ENCODE data around the gene PRSS27.
"Not testable (repeated sequence)": the region's sequence is repeated elsewhere in the genome, so short reads cannot be mapped to it uniquely, and the experiment has no call there.

The PRSS27 gene

DNA sequence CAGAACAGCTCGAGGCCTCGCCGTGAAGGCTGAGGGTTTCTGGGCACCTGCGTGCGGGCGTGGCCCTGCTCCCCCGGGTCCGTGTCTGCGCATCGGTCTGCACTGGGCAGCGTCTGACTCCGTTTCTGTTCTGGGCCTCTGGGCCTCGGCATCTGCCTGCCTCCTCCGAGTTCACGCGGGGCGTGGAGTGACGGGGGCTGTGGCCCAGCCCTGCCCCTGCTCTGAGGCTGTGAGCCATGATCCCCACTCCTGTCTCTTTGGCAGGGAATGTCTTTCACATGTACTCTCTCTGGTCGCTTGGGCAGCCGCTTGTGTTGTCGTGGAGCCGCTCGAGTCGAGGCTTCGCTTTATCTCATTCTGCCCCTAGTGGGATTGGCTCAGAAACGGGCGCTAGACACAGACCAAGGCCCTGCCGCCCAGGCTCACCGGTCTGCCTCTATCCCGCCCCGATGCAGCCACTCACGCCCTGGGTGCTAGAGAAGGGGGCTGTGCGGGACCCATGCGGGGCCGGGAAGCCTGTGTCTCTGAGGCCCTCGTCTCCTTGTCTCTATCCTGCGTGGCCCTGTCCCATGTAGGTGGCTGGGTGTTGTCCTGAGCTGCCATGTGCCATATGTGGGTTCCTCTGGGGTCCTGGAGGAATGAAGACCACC is 23.3 kb downstream of the PRSS27 start:
- DNase-seq (ENCODE audit: low read depth): not testable (repeated sequence)

DNA sequence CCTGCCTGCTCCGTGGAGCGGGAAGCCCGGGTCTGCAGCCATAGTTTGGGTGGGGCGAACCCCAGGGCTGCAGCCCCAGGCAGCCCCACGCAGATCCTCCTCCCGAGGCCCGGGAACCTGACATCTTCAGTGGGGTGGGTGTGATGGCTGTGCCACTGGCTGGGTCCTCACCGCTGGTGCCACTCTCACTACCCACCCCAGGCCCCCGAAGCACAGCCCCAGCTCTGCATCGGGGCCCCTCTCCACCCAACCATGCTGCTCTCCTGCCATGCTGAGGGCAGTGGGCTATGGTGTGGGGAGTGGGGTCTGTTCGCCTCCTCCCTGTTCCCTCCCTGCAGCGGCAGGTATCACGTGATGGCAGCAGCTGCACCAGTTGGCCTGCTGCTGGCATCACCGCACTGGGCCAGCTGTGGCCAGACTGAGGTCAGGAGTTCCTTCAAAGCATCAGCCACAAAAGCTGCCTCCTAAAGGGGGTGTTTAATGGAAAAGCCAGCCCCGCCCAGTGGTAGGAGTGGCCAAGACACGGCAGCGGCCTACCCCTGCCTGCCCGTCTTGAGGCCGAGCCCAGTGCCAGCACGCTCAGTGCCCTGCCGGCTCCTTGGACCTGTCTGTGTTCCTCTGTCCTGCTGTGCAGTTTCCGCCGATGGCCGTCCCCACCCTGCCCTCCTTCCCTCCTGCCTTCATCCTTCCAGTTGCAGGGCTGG is 26.9 kb downstream of the PRSS27 start:
- DNase-seq (ENCODE audit: low read depth): no peak

DNA sequence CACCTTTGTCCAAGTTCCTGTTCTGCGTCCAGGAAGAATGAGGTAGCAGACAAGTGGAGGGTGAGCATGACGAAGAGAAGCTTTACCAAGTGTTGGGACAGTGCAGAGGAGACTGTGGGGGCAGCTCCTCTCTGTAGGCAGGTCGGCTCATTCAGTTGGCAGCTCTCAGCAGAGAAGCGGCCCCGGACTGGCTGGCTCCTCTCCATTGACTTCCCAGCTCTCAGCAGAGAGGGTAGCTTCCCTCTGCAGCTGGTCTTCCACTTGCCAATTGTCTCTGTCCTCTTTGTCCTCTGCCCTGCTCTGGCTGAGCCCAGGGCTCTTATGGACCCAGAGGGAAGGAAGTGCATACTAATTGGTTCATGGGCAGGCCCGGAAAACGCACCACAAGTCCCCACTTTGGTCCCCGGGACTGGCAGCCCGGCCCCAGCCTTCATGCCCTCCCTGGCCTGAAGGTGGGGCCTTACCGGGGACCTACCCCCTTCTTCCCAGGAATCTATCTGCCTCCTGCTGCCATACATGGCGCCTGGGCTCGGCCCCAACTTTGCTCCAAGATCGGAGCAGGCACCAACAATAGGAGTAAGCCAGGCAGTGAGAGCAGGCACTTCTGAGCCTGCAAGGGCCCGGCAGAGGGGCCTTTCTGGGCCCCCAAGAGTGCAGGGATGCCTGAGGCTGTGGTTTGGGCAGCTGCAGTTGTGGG is 27.6 kb downstream of the PRSS27 start:
- DNase-seq (ENCODE audit: low read depth): no peak

DNA sequence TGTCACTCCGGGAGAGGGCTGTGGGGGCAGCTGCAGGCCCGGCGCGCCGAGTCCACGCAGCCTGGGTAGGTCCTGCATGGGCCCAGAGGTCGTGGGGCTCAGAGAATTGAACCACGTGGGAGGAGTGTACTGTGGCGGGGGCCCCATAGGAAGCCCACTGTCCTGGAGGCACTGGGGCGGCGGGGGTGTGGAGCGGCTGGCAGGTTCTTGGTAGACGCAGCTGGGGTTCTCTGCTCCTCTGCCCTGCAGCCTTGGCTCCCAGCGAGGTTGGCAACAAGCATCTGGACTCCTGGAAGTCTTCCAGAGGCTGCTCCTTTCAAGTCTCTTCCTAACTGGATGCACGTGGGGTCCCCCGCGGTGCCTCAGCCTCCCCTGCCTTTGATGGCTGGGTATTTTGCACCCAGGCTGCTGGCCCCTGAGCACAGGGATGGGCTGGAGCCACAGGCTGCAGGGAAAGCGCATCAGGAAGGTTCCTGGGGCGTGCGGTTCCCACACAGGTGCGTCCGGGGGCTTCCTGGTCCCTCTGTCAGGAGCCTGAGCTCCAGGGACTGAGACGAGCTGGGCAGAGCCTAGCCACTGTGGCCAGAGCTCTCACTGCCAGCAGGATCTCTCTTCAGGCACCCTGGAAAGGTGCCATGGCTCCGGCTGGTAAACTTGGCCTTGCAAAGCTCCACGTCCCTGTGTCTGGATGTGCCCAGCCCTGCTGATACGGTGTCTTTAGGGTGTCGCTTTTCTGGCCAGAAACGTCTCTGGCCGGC is 28.4 kb downstream of the PRSS27 start:
- no peak for DNase-seq (ENCODE audit: low read depth)

DNA sequence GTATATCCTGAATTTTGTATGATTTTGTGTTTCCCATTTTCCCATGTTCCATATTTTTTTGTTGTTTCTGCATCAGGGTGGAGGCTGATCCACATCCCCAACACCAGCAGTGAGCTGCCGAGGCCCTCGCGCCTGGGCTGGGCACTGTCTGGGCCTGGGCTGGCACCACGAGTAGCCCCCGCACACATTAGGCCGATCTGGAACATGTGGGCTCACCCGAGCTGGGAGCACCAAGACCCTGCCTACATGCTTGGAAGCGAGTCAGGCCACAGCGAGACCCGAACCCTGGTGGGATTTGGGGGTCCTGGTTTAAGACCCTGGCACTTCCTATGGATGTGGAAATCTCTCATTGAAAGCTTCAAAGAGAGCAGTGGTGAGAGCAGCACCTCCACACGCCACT is 29.2 kb downstream of the PRSS27 start:
- DNase-seq (ENCODE audit: low read depth): no peak

DNA sequence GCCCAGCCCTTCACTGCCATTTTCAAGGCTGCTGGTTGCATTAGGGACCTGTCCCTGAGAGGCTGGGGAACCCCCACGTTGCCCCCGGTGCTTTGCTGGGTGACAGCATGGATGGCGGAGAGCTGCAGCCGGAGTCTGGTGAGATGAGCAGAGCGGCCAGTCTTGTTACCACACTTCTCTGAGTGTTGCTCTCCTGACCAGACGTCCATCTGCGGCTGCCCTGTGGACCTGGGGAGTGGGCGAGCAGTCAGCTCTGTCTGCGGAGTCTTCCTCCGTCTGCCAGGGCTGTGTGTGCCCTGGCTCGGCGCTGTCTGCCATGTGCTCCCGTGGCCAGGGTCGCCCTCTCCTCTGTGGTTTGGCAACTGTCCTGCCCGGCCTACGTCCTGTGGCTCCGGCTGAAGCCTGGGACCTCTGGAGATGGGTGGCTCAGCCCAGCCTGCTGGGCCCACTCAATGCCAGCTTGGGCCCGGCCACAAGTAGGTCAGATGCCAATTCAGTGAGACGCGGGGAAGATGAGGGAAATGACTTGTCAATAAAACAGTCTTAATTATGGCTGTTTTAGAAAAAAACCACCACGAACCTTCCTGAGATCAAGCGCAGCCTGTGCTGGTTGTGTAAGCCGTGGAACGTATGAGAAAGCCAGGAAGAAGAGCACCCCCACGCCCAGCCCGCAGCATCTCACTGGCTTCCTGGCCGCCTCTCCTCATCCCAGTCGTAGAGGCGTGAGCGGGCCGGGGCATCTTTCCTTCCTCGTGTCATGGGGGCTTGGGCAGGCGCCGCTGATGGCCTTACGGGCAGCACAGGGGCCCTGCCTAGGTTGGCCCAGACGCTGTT is 29.8 kb downstream of the PRSS27 start:
- peak; percentile 26 for DNase-seq (ENCODE audit: low read depth)

DNA sequence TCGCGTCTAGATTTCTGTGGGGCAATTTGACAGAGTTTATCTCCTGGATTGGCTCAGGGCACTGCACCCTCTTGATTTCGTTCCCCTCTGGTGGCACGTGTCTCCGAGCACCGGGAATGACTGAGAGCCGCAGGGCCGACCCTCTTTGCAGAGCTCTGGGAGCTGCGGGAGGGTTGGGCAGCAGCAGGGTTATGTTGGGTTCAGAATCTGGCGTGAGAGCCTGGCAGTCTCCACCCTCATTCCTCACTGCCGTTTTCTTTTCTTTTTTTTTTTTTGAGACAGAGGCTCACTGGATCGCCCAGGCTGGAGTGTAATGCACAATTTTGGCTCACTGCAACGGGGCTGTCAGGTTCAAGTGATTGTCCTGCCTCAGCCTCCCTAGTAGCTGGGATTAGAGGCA is 30.6 kb downstream of the PRSS27 start:
- DNase-seq (ENCODE audit: low read depth): not testable (repeated sequence)

DNA sequence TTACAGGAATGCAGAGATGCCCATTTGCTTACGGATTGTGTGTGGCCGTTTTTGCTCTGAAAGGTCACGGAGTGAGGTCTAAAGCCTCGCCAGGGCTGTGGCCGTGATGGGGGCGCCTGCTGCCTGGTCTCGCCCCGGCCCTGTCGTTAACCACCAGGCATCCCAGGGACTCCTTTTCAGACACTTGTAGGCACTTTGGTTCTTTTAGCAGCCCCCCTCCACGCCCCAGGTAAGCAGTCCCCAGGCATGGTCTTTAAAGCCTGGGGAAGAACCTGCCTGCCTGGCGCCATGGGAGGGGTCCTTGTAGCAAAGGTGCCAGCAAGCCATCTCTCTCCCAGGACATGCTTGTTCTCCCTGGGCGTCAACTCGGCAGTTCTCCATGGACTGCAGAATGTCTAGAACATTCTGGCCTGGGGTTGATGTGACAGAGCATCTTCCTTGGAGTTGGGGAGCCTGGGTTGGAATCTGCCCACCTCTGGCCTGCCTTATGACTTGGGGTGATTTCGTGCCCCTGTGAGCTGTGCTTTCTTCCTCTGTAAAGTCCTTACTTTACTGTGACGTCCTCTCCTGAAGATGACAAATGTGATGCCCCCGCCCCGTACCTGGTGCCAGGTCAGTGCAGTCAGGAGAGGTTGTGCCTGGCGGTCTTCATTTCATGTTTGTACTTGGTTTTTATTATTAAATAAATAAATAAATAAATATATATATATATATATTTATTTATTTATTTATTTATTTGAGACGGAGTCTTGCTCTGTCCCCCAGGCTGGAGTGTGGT is 32.3 kb downstream of the PRSS27 start:
- no peak for DNase-seq (ENCODE audit: low read depth)

DNA sequence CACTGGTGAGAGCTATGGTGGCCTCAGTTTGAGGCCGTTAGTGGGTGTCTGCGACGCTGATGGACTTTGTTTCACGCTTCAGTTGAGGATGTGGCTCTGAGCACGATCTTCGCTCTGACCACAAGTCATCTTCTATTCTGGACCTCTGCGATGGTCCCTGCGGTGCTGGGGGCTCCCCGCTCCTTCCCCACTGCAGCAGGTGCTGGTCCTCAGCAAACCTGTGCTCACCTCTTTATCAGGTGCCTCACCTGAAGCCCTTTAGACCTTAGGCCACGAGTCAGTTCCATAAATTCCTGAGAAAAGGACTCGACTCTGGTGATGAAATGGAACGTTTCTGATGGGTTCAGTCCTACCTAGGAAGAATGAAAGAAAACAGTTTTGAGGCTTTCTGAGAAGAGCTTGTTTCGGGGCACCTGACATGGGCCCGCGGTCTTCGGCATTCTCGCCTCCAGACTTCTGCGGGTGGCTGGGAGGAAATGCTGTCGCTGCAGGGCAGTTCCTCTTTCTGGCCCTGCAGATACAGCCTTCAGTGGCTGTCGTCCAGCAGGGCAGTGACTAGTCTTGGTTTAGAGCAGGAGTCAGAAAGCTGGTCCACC is 33.0 kb downstream of the PRSS27 start:
- no peak for DNase-seq (ENCODE audit: low read depth)

DNA sequence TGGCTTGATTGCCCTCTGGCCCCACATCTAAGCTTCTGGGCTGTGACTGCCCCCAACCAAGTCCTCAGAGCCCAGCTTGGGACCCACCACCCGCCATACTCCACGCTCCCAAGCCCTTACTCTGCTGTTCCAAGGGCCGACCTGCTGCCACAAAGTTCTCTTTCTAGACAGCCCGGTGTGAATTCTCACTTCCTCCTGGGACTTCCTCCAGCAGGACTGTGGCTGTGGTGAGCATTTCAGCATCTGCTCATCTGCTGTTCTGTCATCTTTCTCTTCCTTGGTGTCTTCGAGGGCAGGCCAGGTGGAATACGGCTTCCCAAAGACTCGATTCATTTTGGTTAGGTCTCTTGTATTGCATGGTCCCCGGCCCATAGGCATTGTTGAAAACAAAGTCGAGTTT is 33.9 kb downstream of the PRSS27 start:
- not testable (repeated sequence) for DNase-seq (ENCODE audit: low read depth)

DNA sequence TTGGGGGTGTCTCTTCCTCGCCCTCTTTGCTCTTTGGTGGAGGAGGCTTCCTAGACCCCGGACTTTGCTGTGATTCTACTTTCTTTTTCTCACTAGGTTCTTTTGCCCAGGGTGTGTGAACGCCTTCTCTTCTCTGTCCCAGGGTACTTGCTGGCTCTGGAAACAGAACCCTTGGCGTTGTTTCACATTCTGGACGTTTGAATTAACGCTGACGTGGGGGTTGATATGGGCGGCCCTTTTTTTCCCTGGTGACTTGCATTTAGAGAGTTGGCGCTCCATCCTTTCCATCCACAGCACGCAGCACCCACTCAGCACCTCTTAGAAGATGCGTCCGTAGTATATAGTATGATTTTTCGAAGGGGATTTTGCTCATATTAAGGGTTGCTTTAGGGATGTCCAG is 37.0 kb downstream of the PRSS27 start:
- DNase-seq (ENCODE audit: low read depth): not testable (repeated sequence)

DNA sequence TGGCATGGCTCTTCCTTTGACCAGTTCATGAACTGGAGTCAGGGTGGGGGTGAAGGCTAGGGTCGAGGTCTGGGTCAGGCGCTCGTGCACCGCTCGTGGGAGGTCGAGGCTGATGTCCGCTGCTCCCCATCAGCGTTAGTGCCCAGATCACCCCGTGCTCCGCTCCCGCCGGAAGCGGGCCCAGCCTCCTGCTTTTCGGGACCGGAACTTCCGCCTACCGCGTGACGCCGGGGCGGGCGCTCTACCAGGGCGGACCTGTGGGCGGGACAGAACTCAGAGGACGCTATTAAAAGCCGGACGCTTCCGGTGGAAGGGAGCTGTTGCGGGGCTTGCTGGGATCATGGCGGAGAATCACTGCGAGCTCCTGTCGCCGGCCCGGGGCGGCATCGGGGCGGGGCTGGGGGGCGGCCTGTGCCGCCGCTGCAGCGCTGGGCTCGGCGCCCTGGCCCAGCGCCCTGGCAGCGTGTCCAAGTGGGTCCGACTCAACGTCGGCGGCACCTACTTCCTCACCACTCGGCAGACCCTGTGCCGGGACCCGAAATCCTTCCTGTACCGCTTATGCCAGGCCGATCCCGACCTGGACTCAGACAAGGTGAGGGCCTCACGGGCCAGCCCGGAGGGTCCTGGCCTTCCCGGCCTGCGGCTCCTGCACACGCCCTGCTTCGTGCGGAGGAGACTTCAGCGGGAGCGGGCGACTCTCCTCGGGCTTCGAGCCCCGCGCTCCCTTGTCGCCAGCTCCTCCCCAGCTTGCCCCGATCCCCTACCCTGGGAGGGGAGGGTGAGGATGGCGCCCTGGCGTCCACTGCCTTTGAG is 37.6 kb downstream of the PRSS27 start, which contains the start of gene KCTD5:
Gene KCTD5, plus strand, starts transcription at position 315 of the 813 bp plus-strand sequence. Its CDS starts 26 bp downstream, at position 341.
- DNase-seq (ENCODE audit: low read depth): peak; percentile 93

DNA sequence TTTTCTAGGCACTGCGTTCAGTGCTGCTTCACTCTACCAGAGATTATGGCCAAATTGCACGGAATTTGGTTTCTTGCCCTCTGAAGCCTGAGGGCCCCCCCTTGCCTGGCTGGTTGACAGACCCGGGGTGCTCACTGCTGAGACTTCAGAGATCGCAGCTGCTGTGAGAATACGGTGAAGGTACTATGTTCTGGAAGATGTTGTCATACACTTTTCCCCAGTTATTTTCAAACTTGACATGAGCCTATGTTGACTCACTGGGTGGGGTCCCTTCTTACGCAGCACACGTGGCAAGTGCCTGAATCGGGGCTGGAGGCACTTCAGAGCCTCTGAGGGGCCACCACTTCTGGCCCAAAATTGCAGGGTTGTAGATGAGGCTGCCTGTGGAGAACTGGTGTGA is 39.7 kb downstream of the PRSS27 start:
- DNase-seq (ENCODE audit: low read depth): not testable (repeated sequence)

DNA sequence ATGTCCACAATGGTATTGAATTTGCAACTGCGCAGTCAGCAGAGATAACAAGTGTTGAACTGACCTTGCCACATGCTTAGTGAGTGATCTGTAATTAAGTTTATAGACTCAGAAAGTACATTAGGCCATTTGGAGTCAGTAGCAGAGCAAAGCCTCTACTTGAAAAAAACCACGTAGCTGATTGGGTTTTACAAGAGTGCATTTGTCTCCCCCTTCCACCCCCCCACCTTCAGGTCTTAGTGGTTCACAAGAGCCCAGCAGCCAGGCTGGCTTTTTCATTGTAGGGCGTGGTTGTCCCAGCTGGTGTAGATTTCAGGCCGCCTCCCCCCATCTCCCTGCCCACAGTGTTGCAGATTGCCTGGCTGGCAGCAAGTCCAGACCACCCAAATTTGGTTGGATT is 40.1 kb downstream of the PRSS27 start:
- not testable (repeated sequence) for DNase-seq (ENCODE audit: low read depth)

DNA sequence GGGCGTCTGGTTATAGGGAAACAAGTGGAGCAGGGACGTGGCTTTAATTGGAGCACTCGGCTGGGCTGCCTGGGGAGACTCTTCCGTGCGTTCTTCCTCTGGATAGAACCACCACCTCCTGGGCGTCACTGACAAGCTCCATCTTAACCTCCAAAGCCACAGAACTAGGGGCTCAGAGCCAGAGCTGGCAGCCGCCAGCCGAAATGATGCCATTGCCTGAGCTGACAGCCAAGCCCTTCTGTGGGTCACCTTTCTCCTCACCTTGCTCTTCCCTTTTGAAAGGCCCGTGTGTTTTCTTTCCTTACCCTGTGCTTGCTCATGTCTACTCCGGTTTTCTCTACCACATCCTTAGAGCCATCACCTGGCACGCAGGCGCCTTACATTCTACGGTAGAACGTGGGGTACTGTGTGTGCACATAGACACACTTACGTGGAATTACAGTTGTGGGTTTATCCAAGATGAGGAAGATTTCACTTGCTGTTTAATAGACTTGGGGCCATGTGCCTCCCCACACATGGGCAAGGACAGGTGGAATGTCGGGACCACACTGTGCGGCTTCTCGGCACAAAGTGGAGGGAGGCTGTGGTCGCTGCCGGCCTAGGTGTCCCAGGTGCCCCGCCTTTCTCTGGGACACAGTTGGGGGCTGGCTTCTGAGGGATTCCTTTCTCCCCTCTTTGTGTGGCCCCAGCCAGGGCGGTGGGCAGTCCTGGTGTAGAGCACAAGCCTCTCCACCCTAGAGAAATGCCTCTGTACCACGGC is 41.6 kb downstream of the PRSS27 start:
- DNase-seq (ENCODE audit: low read depth): not testable (repeated sequence)

DNA sequence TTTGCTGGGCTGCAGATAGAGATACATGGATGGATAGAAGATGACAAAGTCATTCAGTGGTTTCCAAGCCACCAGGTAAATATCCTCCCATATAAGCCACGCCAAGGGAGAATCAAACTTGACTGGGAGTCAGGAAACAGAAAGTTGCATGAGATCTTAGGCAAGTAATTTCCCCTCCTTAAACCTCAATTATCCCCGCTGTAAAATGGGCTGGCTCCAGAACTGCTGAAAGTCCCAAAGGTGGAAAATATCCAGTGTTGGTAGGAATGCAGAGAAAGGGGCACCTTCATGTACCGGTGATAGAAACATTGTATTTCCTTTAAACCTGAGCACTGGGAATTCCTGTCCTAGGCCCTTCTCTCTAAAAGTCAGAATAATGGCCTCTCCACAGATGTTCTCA is 43.1 kb downstream of the PRSS27 start:
- DNase-seq (ENCODE audit: low read depth): not testable (repeated sequence)

DNA sequence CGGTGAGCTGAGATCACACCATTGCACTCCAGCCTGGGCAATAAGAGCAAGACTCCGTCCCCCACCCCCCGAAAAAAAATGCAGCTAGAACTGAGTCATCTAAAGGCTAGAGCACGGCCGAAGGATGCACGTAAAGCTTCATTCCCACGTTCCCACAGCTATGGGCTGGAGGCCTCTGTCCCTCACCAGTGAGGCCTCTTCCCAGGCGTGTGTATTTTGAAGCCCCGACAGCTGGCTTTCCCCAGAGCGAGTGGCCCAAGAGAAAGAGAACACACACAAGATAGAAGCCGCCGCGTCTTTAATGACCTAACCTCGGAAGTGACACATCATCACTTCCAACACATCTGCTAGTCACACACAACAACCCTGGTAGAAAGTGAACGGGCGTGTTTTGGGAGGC is 44.3 kb downstream of the PRSS27 start:
- DNase-seq (ENCODE audit: low read depth): no peak

DNA sequence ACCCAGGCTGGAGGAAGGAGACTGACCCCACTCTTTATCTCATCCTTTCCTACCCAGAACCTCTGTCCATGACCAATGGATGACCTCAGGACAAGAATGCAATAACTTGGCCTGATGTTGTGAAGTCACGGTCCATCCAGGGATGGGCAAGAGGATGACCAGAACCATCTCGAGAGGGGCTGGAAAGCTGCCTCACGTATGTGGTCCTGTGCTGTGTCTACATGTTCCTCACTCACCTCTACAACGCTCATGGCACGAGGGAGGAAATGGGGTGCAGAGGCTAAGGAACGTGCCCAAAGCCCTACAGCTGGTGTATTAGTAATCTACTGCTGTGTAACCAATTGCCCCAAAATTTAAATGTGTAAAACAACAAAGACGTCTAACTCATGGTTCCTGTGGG is 45.0 kb downstream of the PRSS27 start:
- DNase-seq (ENCODE audit: low read depth): no peak
